Stimulated activated CD8-positive, alpha-beta memory T cell treated with anti-CD3 and anti-CD28 coated beads, Interleukin-4, amount 100 ng/mL, for 1 hour (primary cell): ENCODE results near the gene MRAP.
"Not testable (repeated sequence)": the region's sequence is repeated elsewhere in the genome, so short reads cannot be mapped to it uniquely, and the experiment has no call there.

Experiments
- DNase-seq, 2 donors: peaks; one replicate each; pipeline ENCODE4 v3.0.0-alpha.2; 2020; ENCODE audit warnings: low read depth in 2 of 2, low spot score in 1 of 2

MRAP gene

DNA sequence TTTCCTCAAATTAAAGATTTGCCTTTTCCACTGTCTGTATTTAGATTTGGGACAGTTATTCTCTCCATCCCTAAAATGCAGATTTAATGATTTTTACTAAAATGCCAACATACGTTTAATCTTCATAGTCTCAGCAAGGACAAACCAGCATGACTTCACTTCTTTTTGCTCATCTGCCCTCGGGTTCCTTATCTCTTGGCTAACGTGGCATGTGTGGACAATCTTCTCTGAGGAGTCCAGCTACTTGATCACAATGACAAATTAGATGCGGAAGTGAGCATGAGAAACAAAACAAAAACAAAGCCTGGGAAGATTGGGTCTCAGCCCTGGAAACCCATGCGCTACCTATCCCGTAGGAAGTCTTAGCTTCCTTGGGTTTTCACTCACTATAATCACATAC is 1.0 kb downstream of the MRAP start:
- DNase-seq: no peak

DNA sequence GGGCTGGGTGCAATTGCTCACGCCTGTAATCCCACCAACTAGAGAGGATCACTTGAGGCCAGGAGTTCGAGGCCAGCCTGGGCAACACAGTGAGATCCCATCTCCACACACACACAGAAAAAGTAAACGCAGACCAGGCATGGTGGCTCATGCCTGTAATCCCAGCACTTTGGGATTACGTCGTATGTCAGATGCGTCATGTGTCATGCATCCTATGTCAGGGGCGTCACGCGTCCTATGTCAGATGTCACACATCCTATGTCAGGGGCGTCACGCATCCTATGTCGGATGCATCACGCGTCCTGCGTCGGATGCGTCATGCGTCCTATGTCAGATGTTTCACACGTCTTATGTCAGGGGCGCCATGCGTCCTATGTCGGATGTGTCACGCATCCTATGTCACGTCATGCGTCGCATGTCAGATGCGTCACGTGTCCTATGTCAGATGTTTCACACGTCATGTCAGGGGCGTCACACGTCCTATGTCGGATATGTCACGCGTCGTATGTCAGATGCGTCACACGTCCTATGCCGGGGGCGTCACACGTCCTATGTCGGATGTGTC is 1.5 kb downstream of the MRAP start:
- DNase-seq: no peak

DNA sequence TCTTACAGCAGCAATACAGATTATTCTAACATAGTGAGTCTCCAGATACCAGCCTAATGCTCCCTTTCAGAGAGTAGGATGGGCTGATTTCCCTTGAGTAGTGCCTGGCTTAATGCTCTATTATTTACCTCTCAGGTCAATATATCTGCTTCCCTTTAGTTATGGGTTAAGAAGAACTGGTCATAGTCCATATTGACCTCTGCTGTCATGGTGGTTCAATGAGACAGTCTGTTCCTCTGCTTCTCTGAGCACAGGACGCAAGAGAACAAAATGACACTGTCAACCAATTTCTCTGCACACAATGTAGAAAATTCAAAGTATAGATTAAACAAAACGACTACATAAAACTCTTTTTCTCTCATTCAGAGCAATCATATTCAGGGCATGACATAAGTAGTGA is 2.9 kb downstream of the MRAP start:
- DNase-seq: no peak

GRCh38 chr21:32302560-32302959 is 3.9 kb downstream of the MRAP start:
- DNase-seq: no peak

- no peak for DNase-seq
Observed at GRCh38 chr21:32303385-32303784, 4.7 kb downstream of the MRAP start.

GRCh38 chr21:32304998-32305397 is 6.3 kb downstream of the MRAP start:
- no peak for DNase-seq

DNA sequence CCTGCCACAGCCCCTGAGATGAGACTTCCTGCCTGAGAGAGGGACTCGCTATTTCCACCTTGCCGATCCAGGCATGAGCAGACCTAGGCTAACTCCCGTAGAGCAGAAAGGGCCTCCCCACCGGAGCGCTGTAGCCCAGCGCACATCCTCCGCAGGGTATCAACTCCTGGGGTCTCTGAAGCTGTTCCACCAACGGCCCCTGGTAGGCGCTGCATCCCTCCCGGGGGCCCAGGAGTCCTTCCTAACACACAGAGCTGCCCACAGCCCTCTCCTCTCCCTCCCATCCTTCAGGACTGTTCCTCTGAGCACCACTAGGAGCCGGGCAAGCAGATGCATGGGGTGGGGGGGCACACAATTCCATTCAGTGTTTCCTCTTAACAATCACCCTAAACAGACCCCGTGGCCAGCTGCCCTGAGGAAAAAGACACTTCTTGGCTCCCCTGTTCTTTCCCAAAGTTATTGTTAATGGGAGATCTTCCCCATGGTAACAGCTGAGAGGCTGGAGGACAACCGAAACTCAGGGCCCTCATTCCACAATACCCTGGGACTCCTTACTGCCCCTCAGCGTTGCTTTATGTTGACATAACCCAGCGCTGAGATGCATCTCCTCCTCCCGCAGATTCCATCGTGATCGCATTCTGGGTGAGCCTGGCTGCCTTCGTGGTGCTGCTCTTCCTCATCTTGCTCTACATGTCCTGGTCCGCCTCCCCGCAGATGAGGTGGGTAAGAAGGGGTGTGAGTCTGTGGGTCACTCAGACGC is 7.5 kb downstream of the MRAP start:
- no peak for DNase-seq

- no peak for DNase-seq
Observed at GRCh38 chr21:32307706-32308105, 9.1 kb downstream of the MRAP start.

DNA sequence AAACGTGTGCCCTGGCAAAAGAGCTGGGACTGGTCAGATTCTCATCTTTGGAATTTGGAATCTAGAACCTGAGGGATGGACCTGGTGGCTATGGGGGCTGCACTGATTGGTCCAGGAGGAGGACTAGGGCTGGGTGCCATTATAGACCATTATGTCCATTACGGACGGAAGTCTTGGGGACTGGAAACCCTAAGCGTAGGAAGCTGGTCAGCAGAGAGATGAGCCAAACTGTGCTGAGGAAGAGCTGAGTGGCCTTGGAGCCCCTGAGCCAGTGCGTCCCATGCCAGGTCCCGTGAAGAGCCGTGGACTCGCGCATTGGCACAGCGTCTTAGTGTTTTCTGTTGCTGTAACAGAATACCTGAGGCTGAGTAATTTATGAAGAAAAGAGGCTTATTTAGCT is 10.0 kb downstream of the MRAP start:
- DNase-seq: no peak

GRCh38 chr21:32309906-32310460 is 11.3 kb downstream of the MRAP start:
- DNase-seq: no peak

- not testable (repeated sequence) for DNase-seq
Observed at GRCh38 chr21:32310976-32311375, 12.3 kb downstream of the MRAP start.

DNA sequence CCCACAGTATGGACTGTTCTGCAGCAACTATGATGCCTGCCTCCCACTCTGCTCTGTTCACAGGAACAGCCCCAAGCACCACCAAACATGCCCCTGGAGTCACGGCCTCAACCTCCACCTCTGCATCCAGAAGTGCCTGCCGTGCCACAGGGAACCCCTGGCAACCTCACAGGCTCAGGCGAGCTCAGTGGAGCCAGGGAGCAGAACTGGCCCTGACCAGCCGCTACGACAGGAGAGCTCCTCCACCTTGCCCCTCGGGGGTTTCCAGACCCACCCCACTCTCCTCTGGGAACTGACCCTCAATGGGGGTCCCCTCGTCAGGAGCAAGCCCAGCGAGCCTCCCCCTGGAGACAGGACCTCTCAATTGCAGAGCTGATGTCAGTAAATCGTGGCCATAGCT is 13.0 kb downstream of the MRAP start:
- no peak for DNase-seq

DNA sequence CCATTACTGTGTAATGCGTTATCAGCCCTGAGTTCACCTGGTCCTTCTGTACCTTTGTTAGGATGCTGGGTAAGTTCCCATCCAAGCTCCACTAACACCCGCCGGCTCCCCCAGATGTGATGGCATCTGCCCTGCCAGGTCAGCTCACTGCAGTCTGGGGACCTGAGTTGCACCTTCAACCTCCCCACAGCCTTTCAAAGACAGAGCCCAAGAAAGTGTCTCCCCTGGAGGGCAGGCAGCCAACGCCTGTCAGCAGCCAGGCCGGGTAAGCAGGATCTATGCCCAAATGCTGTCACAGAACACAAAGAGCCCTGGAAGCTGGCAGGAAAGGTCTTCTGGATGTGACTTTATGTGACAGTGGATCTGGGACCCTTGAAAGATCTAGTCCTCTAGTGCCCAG is 13.7 kb downstream of the MRAP start:
- DNase-seq: no peak

DNA sequence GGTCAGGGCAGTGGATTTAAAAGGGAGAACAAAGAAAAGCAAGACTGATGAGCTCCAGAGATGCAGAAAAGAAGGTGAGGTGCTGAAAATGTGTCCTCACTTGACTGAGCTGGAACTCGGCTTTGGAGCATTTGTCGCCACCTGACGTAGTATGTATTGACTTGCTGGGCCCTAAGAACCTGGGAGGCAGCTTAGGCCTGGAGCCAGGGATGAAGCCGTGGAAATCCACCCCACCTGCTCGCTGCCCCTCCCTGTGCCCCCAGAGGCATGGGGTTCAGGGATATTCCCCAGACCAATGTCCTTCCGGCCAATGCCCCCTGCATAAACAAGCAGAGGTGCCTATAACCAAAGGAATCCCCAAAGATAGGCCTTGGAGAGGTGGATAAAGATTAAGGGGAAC is 14.3 kb downstream of the MRAP start:
- DNase-seq: no peak

DNA sequence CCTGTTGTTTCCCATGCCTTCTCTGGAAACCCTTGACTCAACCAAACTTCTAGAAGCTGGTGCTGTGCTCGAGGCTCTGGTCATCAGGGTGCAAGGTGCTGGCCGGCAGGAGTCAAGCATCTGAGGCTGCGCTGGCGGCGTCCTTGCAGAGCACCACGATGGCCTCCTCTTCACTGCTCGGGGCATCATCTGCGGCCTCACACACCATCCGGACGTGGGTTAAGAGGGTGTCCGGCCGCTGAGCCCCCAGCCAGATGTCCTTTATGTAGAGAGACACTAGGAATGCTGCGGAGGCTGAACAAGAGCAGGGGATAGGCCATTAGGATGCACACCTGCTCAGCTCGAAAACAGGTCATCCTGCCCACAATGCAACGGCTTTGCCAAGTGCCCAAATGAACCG is 16.2 kb downstream of the MRAP start:
- no peak for DNase-seq

- DNase-seq: no peak
Observed at GRCh38 chr21:32315511-32316281, 17.0 kb downstream of the MRAP start.

DNA sequence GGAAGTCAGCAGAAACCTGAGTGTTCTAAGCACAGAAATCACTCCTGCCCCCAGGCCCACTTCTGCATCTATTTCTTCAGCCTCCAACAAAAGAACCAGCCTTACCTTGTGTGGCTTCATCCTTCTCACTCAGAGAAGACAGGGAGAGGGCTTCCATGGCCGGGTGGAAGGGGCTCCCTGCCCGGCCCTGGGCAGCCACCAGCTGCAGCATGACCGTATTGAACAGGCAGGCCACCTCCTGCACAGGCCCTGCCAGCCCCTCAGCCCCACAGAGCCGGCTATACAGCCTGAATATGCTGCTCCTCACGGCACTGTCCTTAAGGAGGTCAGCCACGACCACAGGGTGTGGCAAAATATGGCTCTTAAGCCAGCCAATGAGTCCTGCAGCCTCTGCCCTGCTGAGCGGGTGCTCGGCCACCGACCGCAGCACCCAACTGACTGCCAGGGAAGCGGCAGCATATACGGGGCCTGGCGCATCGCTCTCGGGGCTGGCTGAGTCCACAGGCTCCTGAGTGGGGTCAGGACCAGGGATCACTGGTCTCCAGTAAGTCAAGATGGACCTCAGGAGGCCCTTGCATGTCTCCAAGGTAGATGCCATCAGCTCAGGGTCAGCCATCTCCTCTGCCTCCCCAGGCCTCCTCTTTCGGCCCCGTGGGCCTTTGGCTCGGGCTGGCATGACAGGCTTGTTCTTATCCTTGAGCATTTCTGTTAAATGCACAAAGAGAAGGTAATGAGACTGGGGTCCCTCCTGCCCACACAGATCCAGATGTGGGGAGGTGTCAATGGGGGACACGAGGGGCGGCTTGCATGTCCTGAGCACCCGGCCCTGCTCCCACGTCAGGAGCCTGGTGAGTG is 17.9 kb downstream of the MRAP start:
- DNase-seq: no peak

DNA sequence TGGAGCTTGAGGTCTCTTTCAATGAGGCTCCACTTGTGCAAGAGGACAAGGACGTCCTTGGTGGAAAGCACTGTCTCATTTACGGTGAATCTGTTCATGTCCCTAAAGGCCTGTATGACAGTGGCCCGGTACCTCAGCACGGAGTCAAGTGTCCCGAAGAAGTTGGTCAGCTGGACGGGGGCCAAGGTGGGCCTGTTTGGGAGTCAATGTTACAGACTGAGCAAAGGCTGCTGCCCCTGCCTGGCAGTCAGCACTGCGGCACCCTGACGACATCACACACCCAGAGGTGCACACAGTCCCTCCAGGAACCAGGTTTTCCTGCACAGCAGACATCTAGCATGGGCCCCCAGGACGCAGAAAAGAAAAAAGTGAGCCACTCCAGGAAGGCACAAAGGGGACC is 19.1 kb downstream of the MRAP start:
- no peak for DNase-seq

DNA sequence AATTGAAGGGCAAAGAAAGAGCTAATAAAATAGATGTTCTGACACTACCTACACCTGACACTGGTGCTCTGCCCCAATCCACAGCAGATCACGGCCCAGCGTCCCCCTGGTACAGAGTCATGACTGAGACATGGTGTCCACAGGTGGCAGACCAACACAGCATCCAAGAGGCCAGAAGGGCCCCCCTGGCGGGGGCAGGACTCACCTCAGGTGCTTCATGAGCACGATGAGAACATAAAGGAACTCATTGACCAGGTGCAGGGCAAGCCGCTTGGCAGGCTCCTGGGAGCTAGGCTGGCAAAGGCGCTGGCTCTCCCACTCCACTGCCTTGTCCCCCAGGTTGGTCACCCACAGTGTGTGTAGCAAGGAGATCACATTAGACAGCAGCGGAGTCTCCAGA is 20.4 kb downstream of the MRAP start:
- no peak for DNase-seq

DNA sequence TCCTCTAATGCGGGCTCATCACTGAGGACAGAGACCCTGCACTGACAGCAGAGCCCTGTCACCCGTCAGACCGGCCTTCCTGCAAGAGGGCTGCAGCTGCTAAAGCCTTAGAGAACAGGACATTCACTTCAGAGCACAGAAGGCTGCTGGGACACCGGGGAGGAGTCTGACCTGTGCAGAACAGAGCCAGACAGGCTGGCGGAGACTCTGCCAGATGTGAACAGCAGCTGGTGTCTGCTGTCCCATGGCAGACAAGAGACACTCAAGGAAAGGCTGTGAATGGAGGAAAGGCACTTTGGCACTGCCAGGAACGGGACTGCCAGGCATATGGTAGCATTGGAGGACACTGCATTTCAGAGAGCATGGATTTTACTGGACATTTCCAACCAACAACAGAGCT is 21.4 kb downstream of the MRAP start:
- DNase-seq: no peak

DNA sequence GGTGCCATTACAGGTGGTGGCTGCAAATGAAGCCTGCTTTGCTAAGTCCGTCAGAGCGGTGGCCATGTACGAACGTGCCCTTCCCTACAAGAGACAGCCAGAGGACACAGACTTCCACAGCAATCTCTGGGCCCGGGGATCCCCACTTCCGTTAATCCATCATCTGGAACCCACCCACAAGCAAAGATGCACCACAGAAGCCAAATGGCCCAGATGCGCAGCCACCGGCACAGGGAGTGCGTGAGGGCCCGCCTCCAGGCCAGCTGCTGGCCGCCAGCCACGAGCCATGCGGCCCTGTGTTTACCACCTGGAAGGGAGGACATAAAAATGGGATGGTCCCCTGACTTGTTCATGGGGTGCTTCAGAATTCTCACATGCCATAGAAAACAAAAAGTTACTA is 22.1 kb downstream of the MRAP start:
- no peak for DNase-seq
